ENCODE measurements around the gene RFC2.

- no peak for TF ChIP-seq MAX (IDR thresholded peaks at IDR 0.05)
- TF ChIP-seq EP300 (IDR thresholded peaks at IDR 0.05; ENCODE audit: borderline replicate concordance), result no peak
- TF ChIP-seq RAD21 (IDR thresholded peaks at IDR 0.05; ENCODE audit: low read depth), result no peak
- TF ChIP-seq REST (IDR thresholded peaks at IDR 0.05; ENCODE audit: low read depth), result no peak
- TF ChIP-seq TAF1 (IDR thresholded peaks at IDR 0.05; ENCODE audit: low read depth), result no peak
- no peak for TF ChIP-seq NFIC (IDR thresholded peaks at IDR 0.05)
- TF ChIP-seq ZBTB7A (IDR thresholded peaks at IDR 0.05; ENCODE audit: low read depth), result no peak
- no peak for TF ChIP-seq CEBPB (IDR thresholded peaks at IDR 0.05)
- TF ChIP-seq TCF12 (IDR thresholded peaks at IDR 0.05; ENCODE audit: low read depth), result no peak
- TF ChIP-seq CREB1 (IDR thresholded peaks at IDR 0.05; ENCODE audit: low read depth), result no peak
- TF ChIP-seq FOXM1 (IDR thresholded peaks at IDR 0.05; ENCODE audit: borderline replicate concordance, low read depth), result no peak
Measured at GRCh38 chr7:74225400-74225799, 28.8 kb downstream of the RFC2 start.
